ENCODE data around the gene YBEY.
"Not testable (repeated sequence)": the region's sequence is repeated elsewhere in the genome, so short reads cannot be mapped to it uniquely, and the experiment has no call there.

Gene YBEY

DNA sequence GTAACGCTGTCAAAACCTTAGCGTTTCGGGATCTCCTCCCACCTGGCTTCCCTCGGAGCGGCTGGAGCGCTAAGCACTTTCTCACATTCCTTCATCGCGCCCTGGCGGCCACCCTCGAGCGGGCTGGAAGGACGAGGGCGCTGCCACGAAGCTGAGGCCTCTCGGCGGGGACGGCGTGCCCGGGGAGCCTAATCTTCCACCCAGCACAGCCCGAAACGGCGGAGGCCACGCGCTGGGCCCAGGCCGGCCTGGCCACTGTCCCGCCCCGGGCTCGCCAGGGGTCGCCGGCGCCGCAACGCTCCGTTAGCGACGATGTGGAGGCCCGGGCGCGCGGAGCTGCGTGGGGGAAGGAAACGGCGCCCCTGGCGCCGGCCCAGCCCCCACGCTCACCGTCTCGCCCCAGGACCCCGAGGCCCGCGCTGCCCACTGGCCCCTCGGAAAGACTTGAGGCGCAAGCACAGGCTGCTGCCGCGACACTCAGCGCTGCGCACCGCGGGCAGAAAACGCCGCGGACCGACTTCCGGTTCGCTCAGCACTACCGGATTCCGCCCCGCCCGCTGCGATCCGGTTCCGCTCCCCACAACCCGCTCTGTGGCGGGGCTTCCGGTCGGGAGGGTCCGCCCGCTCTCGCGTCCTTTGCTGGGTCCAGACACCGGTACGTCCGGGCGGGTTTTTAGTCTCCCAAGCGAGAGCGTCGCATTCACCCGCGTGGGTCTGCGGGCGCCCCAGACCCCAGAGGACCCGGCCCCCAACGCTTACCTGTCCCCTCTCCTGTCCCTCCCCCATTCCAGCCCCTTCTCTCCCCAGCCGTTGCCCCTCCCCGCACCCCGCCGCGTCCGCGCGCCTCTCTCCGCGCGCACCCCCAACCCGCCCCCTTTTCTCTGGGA, at the start of gene YBEY:
Gene YBEY (plus strand): TSS at position 582 of the 887 bp plus-strand sequence. CDS start 572 bp downstream, outside the sequence.
- DNase-seq = peak; percentile 78 to 87

DNA sequence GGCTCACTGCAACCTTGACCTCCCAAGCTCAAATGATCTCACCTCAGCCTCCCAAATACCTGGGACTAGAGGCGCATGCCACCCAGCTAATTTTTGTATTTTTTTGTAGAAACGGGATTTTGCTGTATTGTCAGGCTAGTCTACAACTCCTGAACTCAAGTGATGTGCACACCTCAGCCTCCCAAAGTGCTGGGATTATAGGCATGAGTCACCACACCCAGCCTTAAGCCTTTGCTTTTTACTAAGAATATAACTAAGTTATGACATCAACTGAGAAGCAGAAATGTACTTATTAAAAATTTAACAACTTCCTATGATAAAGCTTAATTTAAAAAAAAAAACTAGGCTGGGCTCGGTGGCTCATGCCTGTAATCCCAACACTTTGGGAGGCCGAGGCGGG, 48.7 kb upstream of the YBEY start:
- no peak for DNase-seq

DNA sequence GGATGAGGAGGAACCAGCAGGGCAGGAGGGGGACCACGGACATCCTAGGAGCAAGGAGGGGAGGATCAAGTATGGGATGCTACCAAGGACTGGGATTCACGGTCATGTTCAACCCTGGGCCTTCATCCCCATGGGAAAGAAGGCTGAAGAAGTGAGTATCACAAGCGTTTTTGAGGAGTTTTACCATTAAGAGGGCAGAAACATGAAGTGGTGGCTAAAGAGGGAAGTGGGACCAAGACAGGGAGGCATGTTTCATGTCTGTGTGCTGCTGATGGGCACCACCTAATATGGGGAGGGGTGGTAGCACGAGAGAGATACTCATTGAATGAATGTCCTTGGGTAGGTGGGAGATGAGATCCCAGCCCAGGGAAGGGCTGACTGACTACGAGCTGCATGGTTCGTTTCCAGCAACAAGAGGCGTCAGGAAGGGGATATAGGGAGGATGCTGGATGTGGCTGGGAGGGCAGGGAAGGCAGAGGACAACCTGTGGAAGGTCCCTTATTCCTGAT, 46.3 kb upstream of the YBEY start:
- no peak for DNase-seq

DNA sequence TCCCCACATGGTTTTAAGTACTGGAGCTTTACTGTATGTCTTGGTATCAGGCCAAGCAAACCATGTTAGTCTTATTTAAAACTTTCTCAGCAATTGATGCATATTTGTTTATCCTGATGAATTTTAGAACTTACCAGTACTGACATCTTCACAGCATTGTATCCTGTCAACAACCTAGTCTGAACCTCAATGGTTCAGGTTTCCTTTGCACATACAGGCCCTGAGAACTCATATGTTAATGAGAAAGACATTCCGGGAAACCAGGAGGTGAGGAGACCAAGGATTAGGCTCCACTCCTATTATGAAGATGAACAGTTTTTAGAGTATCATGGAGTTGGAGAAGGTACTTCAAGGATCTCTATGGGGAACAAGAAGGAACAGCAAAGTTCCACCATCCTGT, 44.6 kb upstream of the YBEY start:
- not testable (repeated sequence) for DNase-seq

GRCh38 chr21:46243325-46243724, 42.8 kb upstream of the YBEY start:
- no peak for DNase-seq

DNA sequence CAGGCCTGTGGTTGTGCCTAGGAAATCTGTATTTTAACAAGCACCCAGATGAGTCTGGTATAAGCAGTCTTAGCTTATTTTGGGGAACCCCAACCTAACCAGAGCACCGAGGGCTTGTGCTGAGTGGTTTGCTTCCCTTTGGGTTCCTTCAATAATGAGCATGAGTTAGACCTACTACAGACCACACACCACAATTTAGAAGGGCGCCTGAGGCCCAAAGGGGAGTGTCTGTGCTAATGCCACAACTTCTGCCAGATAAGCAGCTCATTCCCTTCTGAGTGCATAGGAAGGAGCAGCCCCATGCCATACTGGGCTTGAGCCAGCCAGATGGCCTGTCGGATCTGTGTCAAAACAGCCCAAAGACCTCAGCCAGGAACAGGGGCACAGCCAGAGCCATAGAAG, 42.2 kb upstream of the YBEY start:
- no peak for DNase-seq

DNA sequence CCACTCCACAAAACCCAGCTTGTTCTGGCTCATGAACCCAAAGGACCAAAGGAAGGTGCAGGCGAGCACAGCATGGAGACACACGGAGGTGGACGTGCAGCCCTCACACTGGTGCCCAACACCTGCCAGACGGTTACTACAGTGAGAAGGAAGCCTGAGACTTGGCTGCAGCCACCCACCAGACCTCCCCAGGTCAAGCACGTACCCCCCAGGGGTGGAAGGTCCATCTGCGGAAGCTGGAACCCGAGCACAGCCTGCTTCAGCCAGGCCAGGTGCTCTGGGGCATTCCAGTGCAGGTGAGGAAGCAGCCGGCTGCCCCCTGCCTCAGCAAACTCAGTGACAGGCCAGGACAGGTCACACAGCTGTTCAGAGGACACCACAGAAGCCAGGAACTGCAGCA, 41.5 kb upstream of the YBEY start:
- no peak for DNase-seq

DNA sequence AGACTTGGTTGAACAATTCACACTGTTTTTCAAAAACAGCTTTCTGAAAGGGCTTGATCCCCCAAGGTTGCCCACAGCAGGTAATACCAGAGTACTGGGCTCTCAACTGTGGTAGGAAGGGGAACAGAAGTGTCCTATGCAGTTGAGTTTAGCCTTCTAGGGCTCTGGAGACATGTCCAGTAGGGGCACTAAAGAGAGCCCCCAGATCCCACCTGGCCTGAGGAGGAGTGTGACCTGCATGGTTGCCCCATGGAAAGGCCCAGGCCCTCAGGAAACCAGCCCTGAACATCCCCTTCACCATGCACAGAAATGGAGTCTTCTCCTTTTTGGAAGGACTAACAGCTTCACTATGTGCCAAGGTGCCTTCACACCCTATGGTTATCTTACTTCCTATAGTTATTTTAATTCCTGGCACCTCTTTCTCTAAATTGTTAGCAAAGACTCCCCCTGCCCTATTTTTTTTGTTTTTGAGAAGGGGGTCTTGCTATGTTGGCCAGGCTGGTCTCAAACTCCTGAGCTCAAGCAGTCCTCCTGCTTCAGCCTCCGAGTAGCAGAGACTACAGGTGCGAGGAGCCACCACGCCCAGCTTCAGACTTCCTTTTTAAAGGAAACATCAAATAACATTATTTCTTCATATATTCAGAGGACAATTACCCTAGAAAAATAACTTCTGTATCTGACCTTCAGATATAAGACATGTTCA, 40.8 kb upstream of the YBEY start:
- no peak for DNase-seq

GRCh38 chr21:46246345-46246744, 39.8 kb upstream of the YBEY start:
- DNase-seq = no peak

- no peak for DNase-seq
Measured at GRCh38 chr21:46247699-46248421, 38.3 kb upstream of the YBEY start.

DNA sequence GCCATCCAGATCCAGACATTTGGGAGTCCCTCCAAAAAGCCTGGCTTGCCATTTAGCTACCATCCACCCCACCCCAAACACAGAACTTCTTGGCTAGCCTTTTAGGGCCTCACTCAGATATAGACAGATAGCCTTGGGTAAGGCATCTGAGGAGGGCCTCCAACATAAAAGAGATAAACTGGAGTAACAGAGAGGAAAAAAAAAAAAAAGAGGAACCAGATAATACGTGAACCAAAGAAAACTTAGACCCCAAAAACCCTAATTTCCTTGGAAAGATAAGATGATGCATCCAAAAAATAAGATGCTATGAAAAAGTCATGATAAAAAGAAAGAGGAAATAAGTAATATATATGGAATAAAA, 37.7 kb upstream of the YBEY start:
- no peak for DNase-seq

DNA sequence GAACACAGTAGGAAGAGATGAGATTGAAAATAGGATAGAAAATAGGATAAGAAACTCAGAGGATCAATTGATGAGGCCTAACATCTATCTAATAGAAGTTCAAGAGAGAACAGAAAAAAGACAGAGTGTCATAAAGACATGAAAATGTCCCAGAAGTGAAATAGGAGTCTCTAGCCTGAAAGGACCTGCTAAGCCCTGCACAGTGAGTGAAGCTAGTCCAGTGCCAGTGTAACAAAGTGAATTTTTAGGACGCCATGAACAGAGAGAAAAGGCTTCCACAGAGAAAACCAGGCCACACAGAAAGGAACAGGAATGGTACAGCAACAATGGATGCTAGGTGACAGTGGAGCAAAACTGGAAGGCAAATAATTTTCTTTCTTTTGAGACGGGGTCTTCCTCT, 37.3 kb upstream of the YBEY start:
- DNase-seq = no peak

DNA sequence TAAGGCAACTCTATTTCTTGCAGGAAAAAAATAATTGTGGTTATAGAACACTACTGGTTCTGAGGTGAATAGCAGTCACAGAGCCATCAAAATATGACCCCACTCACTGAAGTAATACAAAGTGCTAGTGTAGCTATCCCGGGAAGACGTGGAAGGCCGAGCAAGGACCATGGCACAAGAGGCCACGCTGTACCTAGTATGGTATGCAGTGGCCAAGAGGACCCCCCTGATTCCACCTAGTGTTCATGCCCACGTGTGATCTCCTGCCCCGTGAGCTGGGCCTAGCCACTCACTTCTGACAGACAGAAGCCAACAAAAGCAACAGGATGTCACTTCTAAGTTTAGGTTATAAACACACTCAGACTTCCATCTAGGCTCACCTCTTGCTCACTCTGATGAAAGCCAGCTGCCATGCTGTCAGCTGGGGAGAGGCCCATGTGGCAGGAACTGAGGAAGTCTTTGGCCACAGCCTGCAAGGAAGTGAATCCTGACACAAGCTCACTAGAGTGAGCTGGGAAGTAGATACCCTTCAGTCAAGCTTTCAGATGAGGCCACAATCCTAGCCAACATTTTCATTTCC, 35.9 kb upstream of the YBEY start:
- no peak for DNase-seq

DNA sequence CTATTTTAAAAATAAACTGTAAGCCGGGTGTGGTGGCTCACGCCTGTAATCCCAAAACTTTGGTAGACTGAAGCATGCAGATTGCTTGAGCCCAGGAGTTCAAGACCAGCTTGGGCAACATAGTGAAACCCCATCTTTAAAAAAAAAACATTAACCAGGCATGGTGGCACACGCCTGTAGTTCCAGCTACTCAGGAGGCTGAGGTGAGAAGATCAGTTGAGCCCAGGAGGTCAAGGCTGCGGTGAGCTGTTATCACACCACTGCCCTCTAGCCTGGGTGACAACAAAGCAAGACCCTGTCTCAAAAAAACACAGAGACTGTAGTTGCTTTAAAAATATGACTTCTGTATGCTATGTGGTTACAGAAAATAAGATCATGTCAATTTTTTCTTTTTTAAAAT, 33.3 kb upstream of the YBEY start:
- DNase-seq = no peak

GRCh38 chr21:46253610-46254124, 32.5 kb upstream of the YBEY start:
- peak; percentile 59 to 68 for DNase-seq

GRCh38 chr21:46254208-46254975, 31.8 kb upstream of the YBEY start:
- no peak for DNase-seq

GRCh38 chr21:46255166-46255565, 31.0 kb upstream of the YBEY start:
- no peak for DNase-seq

DNA sequence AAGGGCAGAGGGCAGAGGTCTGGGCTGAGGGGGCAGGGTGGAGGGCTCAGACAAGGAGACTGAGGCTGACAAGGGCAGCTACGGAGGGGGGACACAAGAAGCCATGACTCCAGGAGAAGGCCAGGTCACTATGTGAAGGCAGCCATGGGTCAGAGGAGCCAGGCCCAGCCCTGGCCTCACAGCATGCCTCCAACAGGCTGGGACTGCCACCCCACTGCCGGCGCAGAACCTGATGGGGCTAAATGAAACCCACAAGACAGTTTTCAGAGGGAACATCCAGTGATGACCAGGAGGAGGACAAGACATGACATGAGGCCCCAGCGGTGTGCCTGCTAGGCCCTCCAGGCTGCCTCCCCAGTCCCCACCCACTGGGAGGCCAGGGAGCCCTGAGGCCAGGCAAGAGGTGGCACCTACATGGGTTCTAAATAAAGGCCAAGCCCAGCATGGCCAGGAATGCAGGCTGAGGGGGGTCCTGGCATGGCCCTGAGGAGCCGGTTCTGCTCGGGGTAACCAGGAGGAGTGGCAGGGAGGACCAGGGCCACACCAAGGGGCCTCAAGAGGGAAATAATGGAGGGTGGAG, 30.3 kb upstream of the YBEY start:
- no peak for DNase-seq

- no peak for DNase-seq
Measured at GRCh38 chr21:46256501-46256994, 29.6 kb upstream of the YBEY start.

- DNase-seq = no peak
Measured at GRCh38 chr21:46264046-46264689, 22.0 kb upstream of the YBEY start.

GRCh38 chr21:46264690-46265144, 21.4 kb upstream of the YBEY start:
- no peak for DNase-seq
